A549 (cell line): ENCODE measurements around the gene AFF3. TPM values are rescaled to one million over a fixed set of nuclear protein-coding genes. Genes with fewer than 3 reads are reported as not detected.

ENCODE experiments used
- ATAC-seq, 2 experiments: fragments of 200-7000 bp in 1 of 2; fragments of >200 bp in 1 of 2; cut with Nextera tagmentation in 1 of 2; cut with Tn5 transposase in 1 of 2; 3 replicates each; pipeline versions ENCODE4 v1.8.0 to v1.9.1; 2018 to 2020; ENCODE audit warnings: mild to moderate bottlenecking in 1 of 2, moderate library complexity in 1 of 2
- CTCF ChIA-PET: fragments of 300-600 bp; sonication (Branson Sonifier 250); formaldehyde crosslinking; extraction: SDS; loops from one replicate; lab custom pipeline; 2021; ENCODE audit warnings: antibody characterized with exemption, inconsistent platforms; lab: Yijun Ruan, JAX
- POLR2A ChIA-PET: fragments of 350-600 bp; formaldehyde crosslinking; extraction: SDS; loops from one replicate; lab custom pipeline; 2021; ENCODE audit warnings: antibody characterized with exemption, inconsistent platforms; lab: Yijun Ruan, JAX
- DNase-seq, 2 experiments: peaks; one replicate each; pipeline versions ENCODE4 v3.0.0 to v3.0.0-alpha.2; 2011 to 2016; ENCODE audit warnings: low read depth in 1 of 2, low spot score in 1 of 2
- FAIRE-seq: peaks from 2 replicates; lab custom pipeline; 2011; peaks lifted over from hg19 to GRCh38; lab: Jason Lieb, UNC
- H3K27ac ChIP-seq, 2 experiments: fragments of >200 bp; sonication (Bioruptor Twin); formaldehyde crosslinking; 3 replicates each; pipeline ENCODE4 v1.5.1; 2016 to 2017
- H3K4me1 ChIP-seq: fragments of >200 bp; sonication (Bioruptor Twin); formaldehyde crosslinking; 3 replicates; pipeline ENCODE4 v1.6.1; 2016
- H3K4me2 ChIP-seq: fragments of >200 bp; sonication (Bioruptor Twin); formaldehyde crosslinking; 3 replicates; pipeline ENCODE4 v1.6.1; 2016
- H3K4me3 ChIP-seq: fragments of >200 bp; sonication (Bioruptor Twin); formaldehyde crosslinking; 3 replicates; pipeline ENCODE4 v1.5.1; 2016
- H3K9me3 ChIP-seq: fragments of >200 bp; sonication (Bioruptor Twin); formaldehyde crosslinking; 3 replicates; pipeline ENCODE4 v1.6.1; 2016
- ATOH8 ChIP-seq: fragments of 250-450 bp; sonication (Bioruptor Pico); IDR thresholded peaks from 2 replicates; pipeline ENCODE4 v1.5.0; 2020; ENCODE audit warnings: low read depth, mild to moderate bottlenecking, moderate library complexity
- BHLHE40 ChIP-seq: IDR thresholded peaks from 2 replicates; pipeline ENCODE4 v1.6.1; 2012; ENCODE audit warnings: low read depth, low read length, inconsistent platforms
- CBX8 ChIP-seq: fragments of 200-600 bp; sonication (generic); IDR thresholded peaks from 2 replicates; pipeline ENCODE4 v1.6.1; 2016
- CEBPB ChIP-seq, 2 experiments: fragments of >200 bp in 1 of 2; sonication (Bioruptor Twin) in 1 of 2; formaldehyde crosslinking in 1 of 2; IDR thresholded peaks; 2 replicates each; pipeline ENCODE4 v1.6.1; 2012 to 2016
- EHF ChIP-seq: fragments of 250-450 bp; sonication (Bioruptor Pico); IDR thresholded peaks from 2 replicates; pipeline ENCODE4 v1.5.0; 2020; ENCODE audit warnings: mild to moderate bottlenecking
- EHMT2 ChIP-seq: fragments of 200-600 bp; sonication (generic); IDR thresholded peaks from 2 replicates; pipeline ENCODE4 v1.6.1; 2016; ENCODE audit warnings: antibody characterized with exemption, low read depth, mild to moderate bottlenecking, moderate library complexity
- FOSL2 ChIP-seq, 2 experiments: fragments of 450-650 bp in 1 of 2; fragments of >200 bp in 1 of 2; sonication (Bioruptor Twin) in 1 of 2; formaldehyde crosslinking; IDR thresholded peaks; 2 replicates each; pipeline versions ENCODE4 v1.5.0 to v1.6.1; 2016 to 2020; ENCODE audit warnings: mild to moderate bottlenecking in 1 of 2, moderate library complexity in 1 of 2
- HDAC2 ChIP-seq: fragments of 200-600 bp; sonication (generic); IDR thresholded peaks from 2 replicates; pipeline ENCODE4 v1.6.1; 2016
- HES2 ChIP-seq: fragments of >200 bp; sonication (Bioruptor Twin); formaldehyde crosslinking; IDR thresholded peaks from 2 replicates; pipeline ENCODE4 v1.6.1; 2016
- HMGXB4 ChIP-seq: fragments of 250-450 bp; sonication (Bioruptor Pico); IDR thresholded peaks from 2 replicates; pipeline ENCODE4 v1.5.0; 2021; ENCODE audit warnings: mild to moderate bottlenecking, moderate library complexity, borderline replicate concordance
- JUN ChIP-seq, 2 experiments: fragments of >200 bp; sonication (Bioruptor Twin); formaldehyde crosslinking; IDR thresholded peaks; 2 replicates in 1 of 2; 3 replicates in 1 of 2; pipeline ENCODE4 v1.6.1; 2016 to 2017
- MAFK ChIP-seq: fragments of 450-650 bp; IDR thresholded peaks from 2 replicates; pipeline ENCODE4 v1.6.1; 2014; ENCODE audit not compliant: partially characterized antibody
- MYC ChIP-seq: IDR thresholded peaks from 2 replicates; pipeline ENCODE4 v1.6.1; 2012; ENCODE audit warnings: mild to moderate bottlenecking, inconsistent platforms, low read length, improper control_type of control experiment, borderline replicate concordance
- NFE2L2 ChIP-seq: fragments of 150-350 bp; conservative IDR thresholded peaks from 2 replicates; pipeline ENCODE4 v1.6.1; 2014; ENCODE audit warnings: low read length
- NPAS2 ChIP-seq: fragments of 250-450 bp; sonication (Bioruptor Pico); IDR thresholded peaks from 2 replicates; pipeline ENCODE4 v1.8.0; 2022; ENCODE audit warnings: mild to moderate bottlenecking, moderate library complexity, borderline replicate concordance
- PHF8 ChIP-seq: fragments of 200-600 bp; sonication (generic); IDR thresholded peaks from 2 replicates; pipeline ENCODE4 v1.6.1; 2016; ENCODE audit warnings: low read depth, mild to moderate bottlenecking, antibody characterized with exemption, moderate library complexity, borderline replicate concordance
- POLR2A ChIP-seq: IDR thresholded peaks from 2 replicates; pipeline ENCODE4 v1.6.1; 2012; ENCODE audit warnings: mild to moderate bottlenecking, low read length
- RAD21 ChIP-seq, 2 experiments: fragments of >200 bp in 1 of 2; sonication (Bioruptor Twin) in 1 of 2; formaldehyde crosslinking in 1 of 2; IDR thresholded peaks in 1 of 2; conservative IDR thresholded peaks in 1 of 2; 2 replicates in 1 of 2; 3 replicates in 1 of 2; pipeline ENCODE4 v1.6.1; 2012 to 2018; ENCODE audit warnings: inconsistent platforms in 1 of 2
- REST ChIP-seq: fragments of 200-600 bp; sonication (generic); IDR thresholded peaks from 2 replicates; pipeline ENCODE4 v1.6.1; 2016; ENCODE audit warnings: antibody characterized with exemption, mild to moderate bottlenecking, moderate library complexity
- TFCP2L1 ChIP-seq: fragments of 250-450 bp; sonication (Bioruptor Pico); IDR thresholded peaks from 2 replicates; pipeline ENCODE4 v1.5.0; 2021; ENCODE audit warnings: mild to moderate bottlenecking
- USF2 ChIP-seq: fragments of 450-650 bp; IDR thresholded peaks from 2 replicates; pipeline ENCODE4 v1.6.1; 2014; ENCODE audit warnings: antibody characterized with exemption
- whole genome bisulfite sequencing: methylation state at CpG from one replicate; pipeline ENCODE4 v1.1.6; 2017; ENCODE audit errors: missing lambda C conversion rate; 5-methylcytosine and 5-hydroxymethylcytosine counted together
- polyA plus RNA-seq, 4 experiments: library from polyadenylated mRNA; depleted of rRNA in 3 of 4; stranded (reverse); fragments of >200 nt; fragmentation: RNase III in 1 of 4; extraction: RNeasy Plus Mini Kit Qiagen cat#74134 plus additional on column Dnase treatment in 1 of 4; gene quantifications; 2 replicates in 3 of 4; 3 replicates in 1 of 4; pipeline ENCODE4 v1.2.3, GENCODE V29; 2011 to 2017

AFF3 gene
- polyA plus RNA-seq, 2 of the 4 experiments (the other 2 are of a cell fraction) = not detected

GRCh38 chr2:100130595-100131391, 11.6 kb downstream of the AFF3 start:
- ATAC-seq (no peak), FAIRE-seq (no peak), DNase-seq (no peak)
- POLR2A ChIA-PET = no interaction called here
- no peak overlapping the region for H3K4me2 ChIP-seq
- no peaks in the 10 kb centered on the region for H3K4me1 ChIP-seq
- CTCF ChIA-PET = no interaction called here
- WGBS = 8% methylated on average over 3 of the region's 5 CpGs
- no peak overlapping the region for H3K4me3 ChIP-seq
- H3K9me3 ChIP-seq = no peaks in the 10 kb centered on the region
- H3K27ac ChIP-seq = no peak overlapping the region
- no peak for TF ChIP-seq HDAC2
- no peak for TF ChIP-seq NPAS2 (CRISPR knock-in tag)
- no peak for TF ChIP-seq PHF8
- TF ChIP-seq EHF = no peak
- no peak for TF ChIP-seq MYC
- TF ChIP-seq RAD21 (conservative IDR thresholded peaks at IDR 0.05 in 1 of 2, IDR thresholded peaks at IDR 0.05 in 1 of 2) = no peak
- no peak for TF ChIP-seq POLR2A
- TF ChIP-seq EHMT2 = no peak
- TF ChIP-seq BHLHE40 = no peak
- no peak for TF ChIP-seq NFE2L2
- TF ChIP-seq JUN (IDR thresholded peaks at IDR 0.05) = no peak

GRCh38 chr2:100126897-100127401, 15.4 kb downstream of the AFF3 start:
- Histone ChIP-seq H3K4me1 (no peaks in the 10 kb centered on the region), H3K27ac (no peak overlapping the region), H3K4me3 (no peak overlapping the region), H3K9me3 (no peaks in the 10 kb centered on the region), H3K4me2 (no peak overlapping the region)
- ATAC-seq (no peak), FAIRE-seq (no peak), DNase-seq (no peak)
- POLR2A ChIA-PET = no interaction called here
- WGBS = 54% methylated on average over 4 of the region's 4 CpGs
- TF ChIP-seq USF2 (no peak), TFCP2L1 (CRISPR knock-in tag) (no peak), REST (no peak), NFE2L2 (peak; percentile 74), MAFK (peak; percentile 58)
- CTCF ChIA-PET = interaction anchor here (0.5 kb wide), 1 partner anchor 71 kb away, joined by 3 read pairs; no protein-coding TSS in a partner anchor

- no peaks in the 10 kb centered on the region for H3K9me3 ChIP-seq
- DNase-seq = no peak
- CTCF ChIA-PET = no interaction called here
- no peak overlapping the region for H3K27ac ChIP-seq
- no peak overlapping the region for H3K4me2 ChIP-seq
- 52% methylated on average over 8 of the region's 8 CpGs for WGBS
- no peak for TF ChIP-seq HES2
- TF ChIP-seq ATOH8 (CRISPR knock-in tag) = no peak
- no peak for TF ChIP-seq RAD21 (conservative IDR thresholded peaks at IDR 0.05 in 1 of 2, IDR thresholded peaks at IDR 0.05 in 1 of 2)
- no peak for TF ChIP-seq FOSL2 (IDR thresholded peaks at IDR 0.05)
- TF ChIP-seq FOSL2 (CRISPR knock-in tag; IDR thresholded peaks at IDR 0.05) = no peak
- no peak for TF ChIP-seq CBX8
- TF ChIP-seq EHF = no peak
- TF ChIP-seq HMGXB4 (CRISPR knock-in tag) = no peak
- no peak for TF ChIP-seq CEBPB (IDR thresholded peaks at IDR 0.05)
- POLR2A ChIA-PET = no interaction called here
- FAIRE-seq = no peak
- ATAC-seq = no peak
- no peaks in the 10 kb centered on the region for H3K4me1 ChIP-seq
- H3K4me3 ChIP-seq = no peak overlapping the region
Measured at GRCh38 chr2:100126201-100126600, 16.2 kb downstream of the AFF3 start.
